GM18526 (cell line): ENCODE results near the gene ATP10B.

Experiments used
- POLR2A ChIP-seq: IDR thresholded peaks from 3 replicates; pipeline ENCODE4 v1.6.1; 2011; ENCODE audit not compliant: insufficient read length; ENCODE audit errors: extremely low read depth

Gene ATP10B, protein sequence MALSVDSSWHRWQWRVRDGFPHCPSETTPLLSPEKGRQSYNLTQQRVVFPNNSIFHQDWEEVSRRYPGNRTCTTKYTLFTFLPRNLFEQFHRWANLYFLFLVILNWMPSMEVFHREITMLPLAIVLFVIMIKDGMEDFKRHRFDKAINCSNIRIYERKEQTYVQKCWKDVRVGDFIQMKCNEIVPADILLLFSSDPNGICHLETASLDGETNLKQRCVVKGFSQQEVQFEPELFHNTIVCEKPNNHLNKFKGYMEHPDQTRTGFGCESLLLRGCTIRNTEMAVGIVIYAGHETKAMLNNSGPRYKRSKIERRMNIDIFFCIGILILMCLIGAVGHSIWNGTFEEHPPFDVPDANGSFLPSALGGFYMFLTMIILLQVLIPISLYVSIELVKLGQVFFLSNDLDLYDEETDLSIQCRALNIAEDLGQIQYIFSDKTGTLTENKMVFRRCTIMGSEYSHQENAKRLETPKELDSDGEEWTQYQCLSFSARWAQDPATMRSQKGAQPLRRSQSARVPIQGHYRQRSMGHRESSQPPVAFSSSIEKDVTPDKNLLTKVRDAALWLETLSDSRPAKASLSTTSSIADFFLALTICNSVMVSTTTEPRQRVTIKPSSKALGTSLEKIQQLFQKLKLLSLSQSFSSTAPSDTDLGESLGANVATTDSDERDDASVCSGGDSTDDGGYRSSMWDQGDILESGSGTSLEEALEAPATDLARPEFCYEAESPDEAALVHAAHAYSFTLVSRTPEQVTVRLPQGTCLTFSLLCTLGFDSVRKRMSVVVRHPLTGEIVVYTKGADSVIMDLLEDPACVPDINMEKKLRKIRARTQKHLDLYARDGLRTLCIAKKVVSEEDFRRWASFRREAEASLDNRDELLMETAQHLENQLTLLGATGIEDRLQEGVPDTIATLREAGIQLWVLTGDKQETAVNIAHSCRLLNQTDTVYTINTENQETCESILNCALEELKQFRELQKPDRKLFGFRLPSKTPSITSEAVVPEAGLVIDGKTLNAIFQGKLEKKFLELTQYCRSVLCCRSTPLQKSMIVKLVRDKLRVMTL (N-terminal part only)

DNA sequence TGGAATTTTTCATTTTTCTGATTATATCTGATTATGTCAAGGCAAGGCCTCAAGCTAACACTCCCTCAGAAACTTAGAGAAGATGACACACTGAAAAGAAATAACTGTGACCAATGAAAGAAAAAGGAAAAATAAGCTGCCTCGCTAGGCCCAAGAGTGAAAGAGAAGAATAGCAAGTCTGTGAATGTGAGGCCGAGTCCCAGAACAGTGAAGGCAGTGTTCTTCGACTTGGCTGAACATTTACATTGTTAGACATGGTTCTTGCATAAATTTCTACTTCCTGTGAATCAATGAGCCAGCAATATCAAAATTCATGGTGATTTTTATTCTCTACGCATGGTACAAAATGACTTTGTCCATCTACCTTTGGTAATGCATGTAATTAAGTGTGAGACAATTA is at the start of gene ATP10B:
Gene ATP10B, minus strand, starts transcription at position 163 of the 400 bp plus-strand sequence. CDS start 164,137 bp downstream, outside the sequence.
- no peak for TF ChIP-seq POLR2A

DNA sequence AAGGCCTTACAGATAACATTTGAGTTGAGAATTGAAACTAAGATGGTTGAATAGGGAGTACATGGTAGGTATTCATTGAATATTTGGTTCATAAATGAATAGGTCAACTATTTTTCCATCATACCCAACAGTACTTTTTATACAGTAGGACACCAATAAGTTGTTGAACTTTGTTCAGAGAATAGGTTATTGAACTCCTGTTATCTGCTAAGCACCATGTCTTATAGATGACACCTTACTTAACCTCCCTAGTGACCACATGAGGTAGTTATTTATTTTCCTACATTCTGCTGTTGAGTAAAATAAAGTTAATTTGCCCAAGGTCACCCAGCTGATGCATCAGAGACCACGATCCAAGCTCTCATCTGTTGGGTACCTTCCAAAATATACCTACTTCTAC is 49.6 kb upstream of the ATP10B start:
- no peak for TF ChIP-seq POLR2A

DNA sequence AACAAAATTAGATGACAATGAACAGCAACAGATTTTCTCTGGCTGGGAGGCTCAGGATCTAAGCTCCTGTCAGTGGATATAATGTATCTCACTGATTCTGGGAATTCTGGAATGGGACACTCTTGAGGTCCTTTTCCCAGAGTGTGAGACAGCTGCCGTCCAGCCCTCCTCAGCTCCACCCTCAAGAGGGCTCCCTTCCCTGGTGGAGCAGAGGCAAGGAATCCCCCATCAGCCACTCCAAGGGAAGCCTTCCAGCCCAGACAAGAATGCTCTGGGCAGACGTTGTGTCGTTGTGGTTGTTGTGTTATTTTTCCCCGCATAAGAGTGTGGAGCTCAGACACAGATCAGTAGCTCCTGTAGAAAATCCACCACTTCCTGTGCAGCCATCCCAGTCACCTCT is 47.7 kb upstream of the ATP10B start:
- TF ChIP-seq POLR2A, result no peak

DNA sequence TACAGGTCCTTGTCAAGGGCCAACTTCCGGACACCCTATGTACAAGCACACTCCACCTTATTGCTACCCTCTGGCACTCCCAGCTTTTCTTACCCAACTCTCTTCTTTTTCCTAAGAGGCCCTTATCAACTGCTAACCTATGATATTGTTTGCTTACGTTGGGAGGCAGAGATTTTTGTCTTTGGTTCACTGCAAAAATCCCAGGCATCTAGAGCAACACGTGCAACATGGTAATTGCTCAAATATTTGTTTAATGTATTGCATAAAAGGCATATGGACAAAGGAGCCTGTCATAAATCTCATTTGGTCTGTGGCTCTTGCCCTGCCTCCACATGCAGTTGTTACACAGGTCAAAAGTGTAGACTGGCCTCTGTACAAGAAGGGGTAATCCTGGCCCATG is 35.8 kb upstream of the ATP10B start:
- TF ChIP-seq POLR2A, result no peak

DNA sequence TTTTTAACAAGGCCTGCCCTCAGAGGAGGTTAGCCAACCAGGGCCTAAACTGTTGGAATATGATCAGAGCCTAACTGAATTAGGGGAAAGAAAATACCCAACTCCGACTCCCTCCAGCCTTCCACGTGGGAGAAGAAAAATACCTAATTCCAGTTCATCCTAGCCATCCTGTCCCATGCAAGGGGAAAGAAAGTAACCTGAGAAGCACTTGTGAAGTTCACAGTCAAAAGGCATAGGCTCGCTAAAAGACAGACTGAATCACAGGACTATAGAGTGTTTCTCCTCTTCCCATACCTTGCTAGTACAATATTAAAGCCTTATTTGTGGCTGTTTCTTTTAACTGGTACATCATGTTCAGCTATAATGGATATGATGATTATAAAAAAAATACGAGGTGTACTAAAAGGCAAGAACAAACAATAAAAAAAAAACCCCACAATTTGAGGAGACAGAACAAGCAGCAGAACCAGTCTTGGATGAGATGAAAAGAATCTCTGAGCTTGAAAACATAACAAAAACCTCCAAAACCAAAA is 18.0 kb upstream of the ATP10B start:
- no peak for TF ChIP-seq POLR2A

DNA sequence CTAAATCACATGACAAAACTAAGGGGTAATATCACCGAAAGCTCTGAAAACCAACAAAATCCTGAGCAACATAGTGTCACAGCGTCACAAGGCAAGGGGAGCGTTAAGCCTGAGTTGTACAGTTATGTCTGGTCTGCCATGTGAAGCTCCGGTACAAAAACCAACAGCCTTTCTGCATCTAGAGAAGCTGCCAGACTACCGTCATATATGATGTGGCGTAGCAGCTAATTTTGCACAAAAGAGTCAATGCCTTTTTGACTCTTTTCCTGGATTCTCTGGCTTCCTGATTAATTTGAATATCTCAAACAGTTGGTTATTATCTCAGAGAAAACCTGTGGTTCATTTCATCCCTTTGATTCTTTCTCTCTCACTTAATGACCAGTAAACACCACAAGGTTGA is 16.0 kb upstream of the ATP10B start:
- no peak for TF ChIP-seq POLR2A

DNA sequence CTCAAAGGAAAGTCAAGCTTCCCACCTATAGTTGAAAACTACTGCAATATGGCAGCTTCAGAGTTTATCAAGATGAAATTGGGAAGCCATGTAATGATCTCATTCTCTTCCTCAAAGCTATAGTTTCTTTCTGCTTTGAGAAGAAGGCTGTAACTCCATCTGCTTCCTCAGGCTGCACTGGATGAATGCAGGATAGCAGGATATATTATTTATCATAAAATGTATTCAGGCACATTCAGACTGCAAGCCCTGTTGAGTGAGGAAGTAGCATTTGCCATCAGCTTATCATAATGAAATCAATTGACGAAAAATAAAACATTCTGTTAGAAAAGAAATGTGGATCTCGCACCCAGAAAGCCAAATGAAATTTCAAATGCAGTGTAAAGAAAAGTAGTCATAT is 560 bp downstream of the ATP10B start:
- no peak for TF ChIP-seq POLR2A

DNA sequence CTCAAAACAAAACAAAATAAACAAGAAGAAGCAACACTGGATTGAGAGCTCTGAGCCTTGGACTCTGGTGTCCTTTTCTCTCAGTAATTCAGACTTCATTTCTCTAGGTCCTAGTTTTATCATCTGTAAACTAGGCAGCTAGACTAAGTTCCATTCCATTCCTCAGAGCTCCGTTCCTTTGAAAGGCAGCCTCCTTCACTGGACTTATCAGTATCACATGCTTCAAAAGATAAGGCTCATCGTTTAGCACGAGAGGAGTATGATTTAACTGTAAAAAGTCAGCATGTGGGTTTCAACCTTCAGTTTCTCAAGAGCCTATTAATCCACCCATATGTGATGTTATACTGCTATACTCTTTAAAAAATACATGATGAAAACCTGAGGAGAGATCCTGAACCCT is 1.6 kb downstream of the ATP10B start:
- TF ChIP-seq POLR2A, result no peak

DNA sequence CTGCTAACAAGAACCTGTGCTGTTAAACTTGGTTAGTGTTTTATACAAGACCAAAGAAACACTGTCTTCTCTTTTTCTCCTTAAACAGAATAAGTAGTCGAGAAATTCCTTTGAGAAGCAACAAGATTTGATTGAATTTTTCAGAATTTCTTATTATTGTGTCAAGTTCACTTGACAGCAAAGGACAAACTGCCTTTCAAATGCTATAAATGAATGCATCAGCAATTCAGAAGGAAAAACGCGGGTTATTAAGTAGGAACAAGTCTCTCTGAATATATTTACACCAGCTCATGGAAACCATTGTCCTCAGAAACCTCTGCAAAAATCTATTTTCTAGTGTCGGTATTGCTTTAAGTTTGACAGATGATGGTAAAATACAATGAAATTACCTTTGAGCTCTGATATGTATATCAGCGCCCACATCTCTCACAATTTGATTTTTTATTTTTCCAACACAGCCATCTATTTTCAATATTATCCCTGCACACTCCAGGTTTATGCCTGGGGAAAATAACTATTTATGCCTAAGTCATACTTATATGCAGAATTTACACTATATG is 4.4 kb downstream of the ATP10B start:
- no peak for TF ChIP-seq POLR2A

DNA sequence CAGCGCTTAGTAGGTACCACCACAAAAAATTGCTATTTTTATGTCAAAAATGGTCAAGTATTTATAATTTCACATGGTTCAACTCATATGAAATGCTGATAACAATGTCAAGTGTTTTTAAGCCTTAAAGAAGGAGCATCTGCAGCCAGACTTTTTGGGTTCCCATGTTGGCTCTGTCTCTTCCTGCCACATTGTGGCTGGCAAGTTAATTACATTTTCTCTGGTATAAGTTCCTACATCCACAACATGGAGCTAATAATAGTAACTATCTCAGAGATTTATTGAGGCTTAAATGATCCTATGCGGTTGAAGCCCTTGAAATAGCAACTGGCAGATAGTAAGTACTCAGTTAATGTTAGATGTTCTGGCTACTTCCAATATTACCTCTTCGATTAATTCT is 5.4 kb downstream of the ATP10B start:
- TF ChIP-seq POLR2A, result no peak

DNA sequence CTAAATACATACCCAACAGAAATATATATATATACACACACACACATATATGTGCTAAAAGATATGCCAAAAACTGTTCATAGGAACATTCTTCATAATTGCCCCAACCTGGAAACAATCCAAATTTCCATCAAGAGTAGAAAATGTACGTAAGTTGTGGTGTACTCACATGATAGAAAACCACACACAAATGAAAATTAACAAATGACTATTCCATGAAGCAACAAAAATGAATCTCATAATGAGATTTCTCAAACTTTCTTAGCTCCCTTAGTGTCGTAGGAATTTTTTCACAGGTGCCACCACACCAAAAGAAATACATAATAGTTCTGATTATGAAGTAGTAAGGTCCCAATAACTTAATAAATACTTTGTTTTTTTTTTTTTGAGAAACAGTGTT is 7.8 kb downstream of the ATP10B start:
- TF ChIP-seq POLR2A, result no peak

DNA sequence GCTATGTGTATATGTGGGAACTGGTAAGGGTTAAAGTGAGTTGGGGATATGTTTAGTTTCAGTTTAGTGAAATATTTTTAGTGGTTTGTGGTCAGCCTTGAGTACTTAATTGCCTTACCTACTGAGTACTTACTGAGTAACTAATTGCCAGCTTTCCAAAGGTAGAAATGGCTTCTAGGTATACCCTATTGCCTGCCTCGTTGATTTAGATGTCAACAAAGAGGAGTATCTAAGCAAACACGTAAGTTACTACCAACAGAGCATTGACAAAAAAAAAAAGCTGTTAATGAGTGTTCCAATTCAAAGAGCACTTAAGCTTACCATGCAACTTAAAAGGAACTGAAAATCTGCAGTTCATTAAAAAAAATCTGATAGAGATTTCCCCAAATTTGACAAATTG is 8.8 kb downstream of the ATP10B start:
- TF ChIP-seq POLR2A, result no peak

DNA sequence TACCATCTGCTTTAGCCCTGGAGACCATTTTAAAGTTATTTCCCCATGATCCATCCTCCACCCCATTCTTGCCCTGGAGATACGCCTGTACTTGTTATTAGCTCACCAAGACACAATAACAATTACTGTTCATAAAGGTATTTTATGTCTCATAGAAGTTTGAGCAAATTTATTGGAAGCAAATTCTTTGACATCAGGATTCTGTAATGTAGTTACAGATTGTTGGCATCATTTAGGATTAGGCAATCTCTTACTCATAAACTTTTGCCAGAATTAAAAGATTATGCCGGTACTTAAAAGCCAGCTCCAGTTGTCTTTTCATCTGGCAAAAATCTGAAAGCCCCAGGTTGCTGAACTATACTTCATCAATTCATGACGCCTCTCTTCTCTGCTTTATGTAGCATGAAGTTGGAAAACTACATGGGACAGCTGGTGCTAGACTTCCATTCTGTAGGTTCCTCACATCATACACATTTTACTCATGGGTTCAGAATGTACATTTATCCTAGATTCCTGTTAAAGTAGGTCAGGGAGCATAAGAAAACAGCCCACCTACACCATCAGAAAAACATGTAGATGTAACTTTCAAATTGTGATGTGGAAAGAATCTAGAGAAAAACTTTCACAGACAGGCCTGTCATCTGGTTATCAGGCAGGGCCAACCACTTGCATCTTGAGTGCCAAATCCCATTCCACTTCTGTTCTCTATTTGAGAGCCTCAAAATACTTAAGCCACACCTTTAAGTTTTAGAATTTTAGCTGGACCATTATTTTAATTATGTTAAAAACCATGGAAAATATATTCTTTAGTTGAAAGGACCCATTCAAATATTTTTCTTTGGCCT is 14.0 kb downstream of the ATP10B start:
- TF ChIP-seq POLR2A, result no peak

DNA sequence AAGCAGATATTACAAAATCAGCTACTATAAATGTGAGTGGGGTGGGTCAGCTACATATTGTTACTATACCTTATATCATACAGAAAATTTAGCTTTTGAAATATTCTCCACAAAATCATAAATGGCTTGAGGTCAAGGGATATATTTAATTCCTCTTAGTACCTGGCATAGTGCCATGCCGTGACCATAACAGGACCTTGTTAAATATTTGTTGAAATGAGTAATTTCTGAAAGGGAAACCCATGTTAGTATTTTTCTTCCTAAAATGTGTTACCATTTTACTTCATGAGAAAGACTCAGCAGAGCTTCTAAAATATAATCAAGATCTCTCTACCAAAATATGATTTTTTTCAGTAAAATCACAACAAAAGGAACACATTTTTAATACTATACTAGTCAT is 14.8 kb downstream of the ATP10B start:
- TF ChIP-seq POLR2A, result no peak
